Esophagus (tissue), 2 donors: ENCODE results near the gene RHEB. TPM values are rescaled to one million over a fixed set of nuclear protein-coding genes. Genes with fewer than 3 reads are reported as not detected.
A peak's percentile ranks its signal among the peaks of the same experiment; 100 is the strongest.

ENCODE experiments used
- H3K27ac ChIP-seq, 2 donors: one replicate each; pipeline ENCODE4 v1.5.1; 2013; ENCODE audit warnings: low read depth in 2 of 2, mild to moderate bottlenecking in 2 of 2, inconsistent platforms in 1 of 2, low read length in 1 of 2, moderate library complexity in 1 of 2
- H3K27me3 ChIP-seq, 2 donors: one replicate each; pipeline ENCODE4 v1.6.1; 2013; ENCODE audit warnings: low read length in 2 of 2, control low read depth in 1 of 2, mild to moderate bottlenecking in 1 of 2; ENCODE audit not compliant: insufficient read depth in 2 of 2, control insufficient read depth in 1 of 2
- H3K36me3 ChIP-seq, 2 donors: one replicate each; pipeline ENCODE4 v1.6.1; 2013; ENCODE audit warnings: low read length in 1 of 2; ENCODE audit not compliant: control insufficient read depth in 2 of 2, insufficient read depth in 2 of 2
- H3K4me1 ChIP-seq, 2 donors: one replicate each; pipeline ENCODE4 v1.6.1; 2013; ENCODE audit warnings: low read length in 1 of 2; ENCODE audit not compliant: control insufficient read depth in 2 of 2, insufficient read depth in 2 of 2
- H3K4me3 ChIP-seq, 2 donors: one replicate each; pipeline ENCODE4 v1.5.1; 2013; ENCODE audit warnings: low read length in 2 of 2, mild to moderate bottlenecking in 2 of 2, low read depth in 1 of 2, moderate library complexity in 1 of 2
- H3K9me3 ChIP-seq, 2 donors: one replicate each; pipeline ENCODE4 v1.6.1; 2013; ENCODE audit warnings: mild to moderate bottlenecking in 2 of 2, low read depth in 1 of 2, low read length in 1 of 2, moderate library complexity in 1 of 2; ENCODE audit not compliant: control insufficient read depth in 2 of 2, insufficient read depth in 1 of 2
- WGBS, 2 donors: extraction: QIAGEN DNeasy Blood & Tissue Kit; methylation state at CpG; one replicate each; pipeline ENCODE4 v1.1.7; 2013; 5-methylcytosine and 5-hydroxymethylcytosine counted together
- polyA plus RNA-seq, 2 donors: library from polyadenylated mRNA; stranded (reverse); fragments of 200-250 nt; gene quantifications; one replicate each; pipeline ENCODE4 v1.2.3, GENCODE V29; 2013
- donor health status: healthy with polysubstance abuse.
- donor health status: Bipolar disorder and iron deficiency.

RHEB gene
- polyA plus RNA-seq, 2 donors: 48.5 to 58.2 TPM

- no peak overlapping the region for H3K27ac ChIP-seq
- no peak overlapping the region for H3K4me3 ChIP-seq
- H3K4me1 ChIP-seq: peaks cover 3 to 4% of the 10 kb centered on the region in 2 donors
- 91% methylated on average over 15 of the region's 15 CpGs for WGBS, 2 donors
- no peaks in the 10 kb centered on the region for H3K27me3 ChIP-seq
- no peaks in the 10 kb centered on the region for H3K9me3 ChIP-seq
- no peaks in the 10 kb centered on the region for H3K36me3 ChIP-seq
These were observed 64.7 kb downstream of the RHEB start for GRCh38 chr7:151454932-151455530.

GRCh38 chr7:151454305-151454704 is 65.4 kb downstream of the RHEB start:
- no peak overlapping the region for H3K27ac ChIP-seq
- H3K27me3 ChIP-seq: no peaks in the 10 kb centered on the region
- WGBS, 2 donors: 92% methylated on average over 14 of the region's 14 CpGs
- H3K4me1 ChIP-seq: no peaks in the 10 kb centered on the region
- no peak overlapping the region for H3K4me3 ChIP-seq
- no peaks in the 10 kb centered on the region for H3K36me3 ChIP-seq
- no peaks in the 10 kb centered on the region for H3K9me3 ChIP-seq

GRCh38 chr7:151453326-151453791 is 66.3 kb downstream of the RHEB start:
- Histone ChIP-seq H3K4me1 (peaks cover 0 to under 1% of the 10 kb centered on the region in 2 donors), H3K36me3 (no peaks in the 10 kb centered on the region), H3K27ac (no peak overlapping the region), H3K27me3 (no peaks in the 10 kb centered on the region), H3K9me3 (no peaks in the 10 kb centered on the region), H3K4me3 (no peak overlapping the region)
- WGBS, 2 donors: 84 to 86% methylated on average over 13 of the region's 13 CpGs

- H3K9me3 ChIP-seq: no peaks in the 10 kb centered on the region
- WGBS, 2 donors: 84 to 86% methylated on average over 15 of the region's 15 CpGs
- peaks cover 0 to 4% of the 10 kb centered on the region in 2 donors for H3K4me1 ChIP-seq
- no peaks in the 10 kb centered on the region for H3K27me3 ChIP-seq
- H3K36me3 ChIP-seq: no peaks in the 10 kb centered on the region
- H3K27ac ChIP-seq: no peak overlapping the region
- H3K4me3 ChIP-seq: no peak overlapping the region
These were observed 66.9 kb downstream of the RHEB start for GRCh38 chr7:151452680-151453325.

- WGBS, 2 donors: 83% methylated on average over 23 of the region's 23 CpGs
- H3K9me3 ChIP-seq: no peaks in the 10 kb centered on the region
- no peaks in the 10 kb centered on the region for H3K27me3 ChIP-seq
- H3K4me1 ChIP-seq: peaks cover 0 to 4% of the 10 kb centered on the region in 2 donors
- H3K4me3 ChIP-seq: no peak overlapping the region
- H3K36me3 ChIP-seq: no peaks in the 10 kb centered on the region
- no peak overlapping the region for H3K27ac ChIP-seq
These were observed 67.8 kb downstream of the RHEB start for GRCh38 chr7:151451626-151452571.

- Histone ChIP-seq H3K27ac (no peak overlapping the region), H3K36me3 (no peaks in the 10 kb centered on the region), H3K27me3 (no peaks in the 10 kb centered on the region), H3K4me1 (peaks cover 0 to 4% of the 10 kb centered on the region in 2 donors), H3K4me3 (no peak overlapping the region), H3K9me3 (no peaks in the 10 kb centered on the region)
- 81 to 85% methylated on average over 5 of the region's 5 CpGs for WGBS, 2 donors
These were observed 68.5 kb downstream of the RHEB start for GRCh38 chr7:151451156-151451555.

- H3K9me3 ChIP-seq: no peaks in the 10 kb centered on the region
- H3K27me3 ChIP-seq: no peaks in the 10 kb centered on the region
- H3K27ac ChIP-seq: no peak overlapping the region
- H3K4me1 ChIP-seq: peaks cover 0 to 4% of the 10 kb centered on the region in 2 donors
- 84 to 87% methylated on average over 9 of the region's 9 CpGs for WGBS, 2 donors
- H3K36me3 ChIP-seq: no peaks in the 10 kb centered on the region
- no peak overlapping the region for H3K4me3 ChIP-seq
These were observed 69.7 kb downstream of the RHEB start for GRCh38 chr7:151449990-151450389.

- H3K27me3 ChIP-seq: no peaks in the 10 kb centered on the region
- no peaks in the 10 kb centered on the region for H3K9me3 ChIP-seq
- 3 to 6% methylated on average over 61 of the region's 61 CpGs for WGBS, 2 donors
- H3K36me3 ChIP-seq: no peaks in the 10 kb centered on the region
- peak overlapping the region; percentile 47 to 50 for H3K4me3 ChIP-seq
- peak overlapping the region in 1 of 2 donors; percentile 36 for H3K27ac ChIP-seq
- peaks cover 0 to 4% of the 10 kb centered on the region in 2 donors for H3K4me1 ChIP-seq
These were observed 71.1 kb downstream of the RHEB start for GRCh38 chr7:151448261-151449252.

GRCh38 chr7:151447901-151448260 is 71.8 kb downstream of the RHEB start:
- no peaks in the 10 kb centered on the region for H3K9me3 ChIP-seq
- H3K27ac ChIP-seq: no peak overlapping the region
- peaks cover 0 to 4% of the 10 kb centered on the region in 2 donors for H3K4me1 ChIP-seq
- H3K36me3 ChIP-seq: no peaks in the 10 kb centered on the region
- no peaks in the 10 kb centered on the region for H3K27me3 ChIP-seq
- 50 to 55% methylated on average over 26 of the region's 26 CpGs for whole genome bisulfite sequencing, 2 donors
- peak overlapping the region; percentile 47 to 50 for H3K4me3 ChIP-seq
